Neural cell (in vitro differentiated cells): Measurements from ENCODE around the gene QRICH1.

Source experiments
- CTCF ChIP-seq: fragments of 450-650 bp; IDR thresholded peaks from 2 replicates; pipeline ENCODE4 v1.5.1; 2014; ENCODE audit warnings: antibody characterized with exemption, mild to moderate bottlenecking, moderate library complexity; ENCODE audit not compliant: poor library complexity, severe bottlenecking
- EP300 ChIP-seq: fragments of 450-650 bp; conservative IDR thresholded peaks from 2 replicates; pipeline ENCODE4 v1.6.1; 2014; ENCODE audit warnings: antibody characterized with exemption, mild to moderate bottlenecking, moderate library complexity; ENCODE audit not compliant: poor library complexity, severe bottlenecking
- EZH2 ChIP-seq: fragments of 200-600, 300-800 bp; shearing (Covaris generic), sonication (generic); IDR thresholded peaks from 2 replicates; pipeline ENCODE4 v1.6.1; 2014; ENCODE audit warnings: antibody characterized with exemption, low read length, borderline replicate concordance, mild to moderate bottlenecking; ENCODE audit not compliant: insufficient read depth, poor library complexity, severe bottlenecking
- POLR2AphosphoS5 ChIP-seq: IDR thresholded peaks from 2 replicates; pipeline ENCODE4 v1.6.1; 2012
- RAD21 ChIP-seq: fragments of 450-650 bp; conservative IDR thresholded peaks from 2 replicates; pipeline ENCODE4 v1.6.1; 2014; ENCODE audit warnings: antibody characterized with exemption, mild to moderate bottlenecking, moderate library complexity
- TAF1 ChIP-seq: IDR thresholded peaks from 2 replicates; pipeline ENCODE4 v1.6.1; 2012; ENCODE audit warnings: low read depth
- TF ChIP-seq, protein P1 (sequence below): IDR thresholded peaks from 2 replicates; pipeline ENCODE4 v1.6.1; 2012; ENCODE audit warnings: borderline replicate concordance

GRCh38 chr3:49112262-49112661 lies 18.4 kb upstream of the QRICH1 start:
- no peak for TF ChIP-seq CTCF
- no peak for TF ChIP-seq POLR2AphosphoS5
- TF ChIP-seq EZH2 = no peak
- no peak for TF ChIP-seq EP300
- no peak for TF ChIP-seq TAF1
- TF ChIP-seq RAD21 = no peak
- TF ChIP-seq, protein P1, sequence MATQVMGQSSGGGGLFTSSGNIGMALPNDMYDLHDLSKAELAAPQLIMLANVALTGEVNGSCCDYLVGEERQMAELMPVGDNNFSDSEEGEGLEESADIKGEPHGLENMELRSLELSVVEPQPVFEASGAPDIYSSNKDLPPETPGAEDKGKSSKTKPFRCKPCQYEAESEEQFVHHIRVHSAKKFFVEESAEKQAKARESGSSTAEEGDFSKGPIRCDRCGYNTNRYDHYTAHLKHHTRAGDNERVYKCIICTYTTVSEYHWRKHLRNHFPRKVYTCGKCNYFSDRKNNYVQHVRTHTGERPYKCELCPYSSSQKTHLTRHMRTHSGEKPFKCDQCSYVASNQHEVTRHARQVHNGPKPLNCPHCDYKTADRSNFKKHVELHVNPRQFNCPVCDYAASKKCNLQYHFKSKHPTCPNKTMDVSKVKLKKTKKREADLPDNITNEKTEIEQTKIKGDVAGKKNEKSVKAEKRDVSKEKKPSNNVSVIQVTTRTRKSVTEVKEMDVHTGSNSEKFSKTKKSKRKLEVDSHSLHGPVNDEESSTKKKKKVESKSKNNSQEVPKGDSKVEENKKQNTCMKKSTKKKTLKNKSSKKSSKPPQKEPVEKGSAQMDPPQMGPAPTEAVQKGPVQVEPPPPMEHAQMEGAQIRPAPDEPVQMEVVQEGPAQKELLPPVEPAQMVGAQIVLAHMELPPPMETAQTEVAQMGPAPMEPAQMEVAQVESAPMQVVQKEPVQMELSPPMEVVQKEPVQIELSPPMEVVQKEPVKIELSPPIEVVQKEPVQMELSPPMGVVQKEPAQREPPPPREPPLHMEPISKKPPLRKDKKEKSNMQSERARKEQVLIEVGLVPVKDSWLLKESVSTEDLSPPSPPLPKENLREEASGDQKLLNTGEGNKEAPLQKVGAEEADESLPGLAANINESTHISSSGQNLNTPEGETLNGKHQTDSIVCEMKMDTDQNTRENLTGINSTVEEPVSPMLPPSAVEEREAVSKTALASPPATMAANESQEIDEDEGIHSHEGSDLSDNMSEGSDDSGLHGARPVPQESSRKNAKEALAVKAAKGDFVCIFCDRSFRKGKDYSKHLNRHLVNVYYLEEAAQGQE = no peak
